ENCODE results near the gene UPK3A. TPM values are rescaled to one million over a fixed set of nuclear protein-coding genes. Genes with fewer than 3 reads are reported as not detected.

Gene UPK3A
- polyA plus RNA-seq, 3 donors: 6.0 to 19.0 (median 14.0) TPM

DNA sequence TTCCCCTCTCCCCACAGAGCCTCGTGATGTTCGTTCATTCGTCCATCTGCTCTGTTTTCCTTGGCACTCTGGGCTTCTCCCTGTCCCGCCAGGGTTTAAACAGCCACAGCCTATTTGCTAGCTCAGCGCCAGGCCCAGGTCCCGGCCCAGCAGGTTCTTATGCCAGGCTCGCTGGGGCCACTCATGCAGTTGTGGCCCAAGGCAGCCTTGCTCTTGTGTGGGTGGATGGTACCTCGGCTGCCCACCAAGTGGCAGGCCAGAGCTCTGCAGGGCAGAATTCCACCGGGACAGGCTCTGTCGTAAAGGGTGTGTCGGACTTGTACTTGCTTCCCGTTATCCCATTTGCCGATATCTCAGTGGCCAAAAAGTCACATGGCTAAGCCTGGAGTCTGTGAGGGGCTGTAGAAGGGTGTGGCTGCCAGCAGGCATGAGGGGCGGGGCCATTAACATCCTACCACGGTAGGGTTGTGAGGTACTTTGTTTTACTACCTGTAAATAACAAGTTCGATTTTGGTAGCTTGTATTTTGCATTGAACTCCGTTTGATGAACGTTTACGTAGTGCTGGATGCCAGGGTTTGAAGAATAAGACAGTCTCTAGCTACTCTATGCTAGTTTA lies 32.9 kb downstream of the UPK3A start:
- peaks cover 24 to 29% of the 10 kb centered on the region in 2 donors for H3K36me3 Mint-ChIP-seq
- Histone ChIP-seq H2AFZ (ENCODE audit: insufficient read depth, low read depth, low read length, poor library complexity, severe bottlenecking) (no peak overlapping the region), H3K27me3 (ENCODE audit: control insufficient read depth in 2 of 2, insufficient read depth in 2 of 2, low read length in 2 of 2) (no peaks in the 10 kb centered on the region), H3K27ac (ENCODE audit: low read depth in 1 of 2, low read length in 2 of 2) (peak overlapping the region; percentile 56 to 80), H3K4me1 (ENCODE audit: control insufficient read depth in 1 of 2, insufficient read depth in 2 of 2, low read length in 2 of 2) (peaks cover 45 to 48% of the 10 kb centered on the region in 2 donors), H3K4me3 (replicated peaks in 1 of 3; ENCODE audit: low read depth in 2 of 3, low read length in 3 of 3) (no peak overlapping the region), H3K9ac (ENCODE audit: insufficient read depth, low read length, poor library complexity, severe bottlenecking) (no peak overlapping the region), H3K9me3 (replicated peaks in 1 of 2; ENCODE audit: control insufficient read depth in 1 of 2, insufficient read depth in 1 of 2, low read length in 2 of 2) (no peaks in the 10 kb centered on the region), H4K20me1 (ENCODE audit: insufficient read depth, low read length) (peaks cover 33% of the 10 kb centered on the region), H3K4me2 (replicated peaks; ENCODE audit: extremely low read depth, low read length, poor library complexity, severe bottlenecking) (no peak overlapping the region), H3K79me2 (ENCODE audit: insufficient read depth, low read length) (peaks cover 86% of the 10 kb centered on the region), H3K36me3 (replicated peaks in 1 of 2; ENCODE audit: control insufficient read depth in 1 of 2, insufficient read depth in 2 of 2, low read length in 2 of 2) (peaks cover 10 to 19% of the 10 kb centered on the region in 2 donors)
- intact Hi-C loops (cut with micrococcal nuclease): no loop called here
- no peak for DNase-seq
- TF ChIP-seq, protein P1, sequence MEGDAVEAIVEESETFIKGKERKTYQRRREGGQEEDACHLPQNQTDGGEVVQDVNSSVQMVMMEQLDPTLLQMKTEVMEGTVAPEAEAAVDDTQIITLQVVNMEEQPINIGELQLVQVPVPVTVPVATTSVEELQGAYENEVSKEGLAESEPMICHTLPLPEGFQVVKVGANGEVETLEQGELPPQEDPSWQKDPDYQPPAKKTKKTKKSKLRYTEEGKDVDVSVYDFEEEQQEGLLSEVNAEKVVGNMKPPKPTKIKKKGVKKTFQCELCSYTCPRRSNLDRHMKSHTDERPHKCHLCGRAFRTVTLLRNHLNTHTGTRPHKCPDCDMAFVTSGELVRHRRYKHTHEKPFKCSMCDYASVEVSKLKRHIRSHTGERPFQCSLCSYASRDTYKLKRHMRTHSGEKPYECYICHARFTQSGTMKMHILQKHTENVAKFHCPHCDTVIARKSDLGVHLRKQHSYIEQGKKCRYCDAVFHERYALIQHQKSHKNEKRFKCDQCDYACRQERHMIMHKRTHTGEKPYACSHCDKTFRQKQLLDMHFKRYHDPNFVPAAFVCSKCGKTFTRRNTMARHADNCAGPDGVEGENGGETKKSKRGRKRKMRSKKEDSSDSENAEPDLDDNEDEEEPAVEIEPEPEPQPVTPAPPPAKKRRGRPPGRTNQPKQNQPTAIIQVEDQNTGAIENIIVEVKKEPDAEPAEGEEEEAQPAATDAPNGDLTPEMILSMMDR (IDR thresholded peaks at IDR 0.05): no peak
- peaks cover 0 to 2% (median 0%) of the 10 kb centered on the region in 3 donors for H3K27me3 Mint-ChIP-seq (ENCODE audit: low read depth in 3 of 3)
- peak overlapping the region; percentile 92 to 97 (median 94) for H3K27ac Mint-ChIP-seq
- peaks cover 61% of the 10 kb centered on the region for H3K4me1 Mint-ChIP-seq
- 82% methylated on average over 14 of the region's 19 CpGs for WGBS (ENCODE audit: insufficient coverage)
- no peak overlapping the region for H3K4me3 Mint-ChIP-seq
- no peaks in the 10 kb centered on the region for H3K9me3 Mint-ChIP-seq

DNA sequence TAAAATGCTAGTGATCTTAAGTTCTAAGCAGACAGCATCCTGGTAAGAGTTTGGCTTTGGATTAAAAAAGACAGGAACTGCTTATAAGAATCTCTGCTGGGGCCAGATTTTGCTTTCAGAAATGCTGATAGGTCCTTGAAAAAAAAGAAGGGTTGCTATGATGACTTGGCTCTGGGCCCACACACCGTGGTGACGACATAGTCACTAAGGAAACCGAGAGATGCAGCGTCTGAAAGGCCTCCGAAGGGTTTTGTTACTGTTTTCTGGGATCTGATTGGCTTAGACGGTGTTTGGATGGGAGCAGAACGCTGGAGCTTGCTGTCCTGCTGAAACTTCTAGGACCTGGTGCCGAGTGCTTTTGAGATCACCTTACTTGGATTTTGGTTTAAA lies 33.4 kb downstream of the UPK3A start:
- no peaks in the 10 kb centered on the region for H3K9me3 ChIP-seq (replicated peaks in 1 of 2; ENCODE audit: control insufficient read depth in 1 of 2, insufficient read depth in 1 of 2, low read length in 2 of 2)
- DNase-seq: peak; percentile 88 to 92 (median 91)
- Mint-ChIP-seq H3K27ac (peak overlapping the region; percentile 92 to 97 (median 94)), H3K9me3 (no peaks in the 10 kb centered on the region), H3K27me3 (ENCODE audit: low read depth in 3 of 3) (peaks cover 0 to 2% (median 0%) of the 10 kb centered on the region in 3 donors), H3K4me1 (peaks cover 56% of the 10 kb centered on the region), H3K4me3 (peak overlapping the region; percentile 53 to 84), H3K36me3 (peaks cover 24 to 34% of the 10 kb centered on the region in 2 donors)
- H3K4me2 ChIP-seq (replicated peaks; ENCODE audit: extremely low read depth, low read length, poor library complexity, severe bottlenecking): peak overlapping the region; percentile 49
- peak overlapping the region in 1 of 3 experiments; percentile 34 for H3K4me3 ChIP-seq (replicated peaks in 1 of 3; ENCODE audit: low read depth in 2 of 3, low read length in 3 of 3)
- H3K36me3 ChIP-seq (replicated peaks in 1 of 2; ENCODE audit: control insufficient read depth in 1 of 2, insufficient read depth in 2 of 2, low read length in 2 of 2): peaks cover 13 to 24% of the 10 kb centered on the region in 2 donors
- intact Hi-C loops (cut with micrococcal nuclease): no loop called here
- TF ChIP-seq, protein P1 (IDR thresholded peaks at IDR 0.05): no peak
- WGBS (ENCODE audit: insufficient coverage): 15% methylated on average over 8 of the region's 8 CpGs
- H3K9ac ChIP-seq (ENCODE audit: insufficient read depth, low read length, poor library complexity, severe bottlenecking): peak overlapping the region; percentile 18
- H3K27ac ChIP-seq (ENCODE audit: low read depth in 1 of 2, low read length in 2 of 2): peak overlapping the region; percentile 56 to 80
- no peaks in the 10 kb centered on the region for H3K27me3 ChIP-seq (ENCODE audit: control insufficient read depth in 2 of 2, insufficient read depth in 2 of 2, low read length in 2 of 2)
- H2AFZ ChIP-seq (ENCODE audit: insufficient read depth, low read depth, low read length, poor library complexity, severe bottlenecking): peak overlapping the region; percentile 43
- H3K79me2 ChIP-seq (ENCODE audit: insufficient read depth, low read length): peaks cover 82% of the 10 kb centered on the region
- H4K20me1 ChIP-seq (ENCODE audit: insufficient read depth, low read length): peaks cover 33% of the 10 kb centered on the region
- peaks cover 45 to 48% of the 10 kb centered on the region in 2 donors for H3K4me1 ChIP-seq (ENCODE audit: control insufficient read depth in 1 of 2, insufficient read depth in 2 of 2, low read length in 2 of 2)
